Measurements from ENCODE around the gene TEX2.

GRCh38 chr17:64151016-64151368 is 112.1 kb downstream of the TEX2 start:
- TF ChIP-seq CTCF (IDR thresholded peaks at IDR 0.05; ENCODE audit: poor library complexity) (no peak), EZH2phosphoT487 (IDR thresholded peaks at IDR 0.05; ENCODE audit: low read depth, severe bottlenecking, unreplicated experiment) (no peak), EZH2 (IDR thresholded peaks at IDR 0.05; ENCODE audit: borderline replicate concordance) (no peak)
